HK-2 (cell line): Measurements from ENCODE around the gene CIITA.
"Not testable (repeated sequence)": the region's sequence is repeated elsewhere in the genome, so short reads cannot be mapped to it uniquely, and the experiment has no call there.

Experiments used
- DNase-seq: peaks from one replicate; pipeline ENCODE4 v3.0.0-alpha.2; 2018; ENCODE audit not compliant: unreplicated experiment

CIITA gene

DNA sequence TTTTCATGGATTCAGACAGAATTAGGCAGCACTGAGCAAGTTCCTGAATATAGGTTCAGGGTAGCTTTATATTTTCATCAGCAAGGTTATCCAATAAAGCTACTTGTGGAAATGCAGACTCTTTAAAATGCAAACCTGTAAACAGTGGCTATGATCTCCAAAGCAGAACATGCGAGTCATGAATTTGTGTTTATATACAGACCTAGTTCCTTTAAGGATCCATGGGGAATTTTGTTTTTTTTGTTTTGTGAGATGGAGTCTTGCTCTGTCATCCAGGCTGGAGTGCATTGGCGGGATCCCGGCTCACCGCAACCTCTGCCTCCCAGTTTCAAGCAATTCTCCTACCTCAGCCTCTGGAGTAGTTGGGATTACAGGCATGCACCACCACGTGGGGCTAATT is 82.2 kb downstream of the CIITA start:
- DNase-seq = no peak

DNA sequence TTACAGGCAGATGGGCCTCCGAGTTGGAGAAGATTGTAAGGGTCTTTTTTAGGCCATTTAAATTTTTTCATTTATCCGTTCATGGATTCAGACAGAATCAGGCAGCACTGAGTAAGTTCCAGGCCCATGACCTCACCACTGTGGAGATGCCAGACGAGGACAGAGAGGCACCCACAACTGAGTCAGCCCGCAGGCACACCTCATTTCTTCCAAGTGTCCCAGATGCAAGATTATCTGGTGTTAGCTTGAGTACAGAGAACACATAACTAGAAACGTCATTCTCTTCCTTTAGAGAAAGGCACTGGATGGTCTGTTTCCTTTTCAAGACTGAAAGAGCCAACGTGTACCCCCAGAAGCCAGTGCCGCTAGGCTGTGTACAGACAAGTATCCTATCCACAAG is 84.2 kb downstream of the CIITA start:
- peak; percentile 39 for DNase-seq

DNA sequence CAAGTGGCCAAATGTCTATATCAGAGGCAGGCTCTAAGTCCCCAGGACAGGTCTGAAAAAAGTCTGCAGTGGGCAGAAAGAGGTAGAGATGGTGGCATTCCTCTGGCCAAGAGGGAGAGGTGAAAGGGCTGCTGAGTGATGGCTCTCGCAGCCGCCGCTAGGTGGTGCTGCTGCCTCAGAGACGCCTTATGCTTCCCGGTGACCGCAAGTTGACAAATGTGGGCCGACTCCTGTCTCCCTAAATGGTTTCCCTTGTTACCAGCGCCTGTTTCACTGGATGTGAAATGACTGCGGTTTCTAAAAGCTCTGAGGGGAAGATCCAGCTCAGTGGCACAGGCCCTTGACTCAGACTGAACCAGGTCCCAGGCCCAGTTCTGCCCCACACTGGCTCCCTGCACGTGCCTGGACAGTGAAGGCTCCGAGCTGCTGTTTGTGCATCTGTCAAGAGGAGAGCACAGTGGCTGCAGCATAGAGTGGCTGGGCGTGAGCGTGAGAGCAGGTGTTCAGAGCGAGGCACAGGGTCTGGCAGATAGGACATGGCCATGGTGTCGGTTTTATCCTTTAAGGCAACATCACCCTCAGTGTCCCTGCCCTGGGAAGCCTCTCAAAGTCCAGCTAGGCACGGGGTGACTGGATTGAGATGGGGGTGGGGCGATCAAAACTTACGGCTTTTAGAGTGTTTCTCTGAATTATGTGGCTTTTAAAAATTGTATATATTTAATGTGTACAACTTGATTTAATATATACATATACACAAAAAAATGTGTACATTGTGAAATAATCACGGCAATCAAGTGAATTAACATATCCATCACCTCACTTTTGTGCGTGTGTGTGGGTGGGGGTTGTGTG is 87.3 kb downstream of the CIITA start:
- peak; percentile 75 for DNase-seq

DNA sequence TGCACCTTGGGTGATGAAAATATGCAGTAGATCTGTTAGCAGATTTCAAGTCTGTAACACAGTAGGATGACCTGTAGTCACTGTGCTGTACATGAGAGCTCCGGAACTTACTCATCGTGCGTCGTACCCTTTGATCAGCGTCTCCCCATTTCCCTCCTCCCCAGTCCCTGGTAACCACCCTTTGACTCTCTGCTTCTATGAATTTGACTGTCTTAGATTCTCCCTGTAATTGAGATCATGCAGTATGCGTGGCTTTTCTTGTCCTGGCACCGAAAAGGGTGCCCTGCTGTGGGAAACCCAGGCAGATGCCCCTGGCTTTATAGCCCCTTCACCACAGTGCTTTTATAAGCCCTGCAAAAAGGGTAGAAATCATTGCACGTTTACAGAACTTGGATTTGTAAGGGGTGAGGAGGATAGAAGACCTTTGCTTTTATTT is 87.9 kb downstream of the CIITA start:
- DNase-seq = no peak

DNA sequence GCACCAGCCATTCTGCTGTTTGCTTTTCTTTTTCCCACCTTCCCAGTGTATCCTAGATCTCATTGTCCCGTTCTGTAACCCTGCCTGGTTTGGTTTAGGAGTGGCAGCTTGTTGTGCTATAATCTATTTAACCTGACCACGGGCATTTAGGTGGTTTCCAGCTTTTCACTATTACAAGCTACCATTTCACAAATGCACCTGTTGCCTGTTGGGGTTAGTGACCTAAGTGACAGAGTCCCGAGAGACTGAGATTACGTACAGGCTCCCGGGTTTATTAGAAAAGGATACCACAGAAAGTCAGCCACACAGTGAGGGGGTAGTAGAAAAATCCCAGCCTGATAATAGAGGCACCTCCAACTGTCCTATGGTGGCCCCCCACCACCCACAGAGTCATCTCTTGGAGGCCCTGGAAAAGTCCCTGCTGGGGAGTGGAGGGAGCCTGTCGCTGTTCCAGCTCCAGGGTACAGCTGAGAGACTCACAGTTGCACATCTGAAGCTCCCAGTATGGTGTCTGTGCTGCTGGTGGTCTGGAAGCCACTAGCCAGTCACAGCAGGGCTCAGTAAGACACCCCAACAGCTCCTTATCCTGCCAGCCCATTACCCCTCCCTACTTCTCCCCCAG is 88.5 kb downstream of the CIITA start:
- no peak for DNase-seq

DNA sequence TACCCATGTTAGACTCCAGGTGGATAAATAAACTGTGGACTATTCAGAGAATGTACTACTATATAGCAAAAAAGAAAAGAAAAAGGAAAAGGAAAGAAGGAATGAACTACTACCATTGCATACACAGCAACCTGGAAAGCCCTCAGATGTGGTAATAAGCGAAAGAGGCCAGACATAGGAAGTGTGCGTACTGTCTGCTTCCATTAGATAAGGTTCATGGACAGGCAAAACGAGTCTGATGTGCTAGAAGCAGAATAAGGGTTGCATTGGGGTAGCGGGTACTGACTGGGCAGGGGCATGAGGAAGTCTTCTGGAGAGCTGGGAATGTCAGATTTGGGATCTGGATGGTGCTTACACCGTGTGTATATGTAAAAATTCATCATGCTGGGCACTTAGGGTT is 89.1 kb downstream of the CIITA start:
- no peak for DNase-seq

DNA sequence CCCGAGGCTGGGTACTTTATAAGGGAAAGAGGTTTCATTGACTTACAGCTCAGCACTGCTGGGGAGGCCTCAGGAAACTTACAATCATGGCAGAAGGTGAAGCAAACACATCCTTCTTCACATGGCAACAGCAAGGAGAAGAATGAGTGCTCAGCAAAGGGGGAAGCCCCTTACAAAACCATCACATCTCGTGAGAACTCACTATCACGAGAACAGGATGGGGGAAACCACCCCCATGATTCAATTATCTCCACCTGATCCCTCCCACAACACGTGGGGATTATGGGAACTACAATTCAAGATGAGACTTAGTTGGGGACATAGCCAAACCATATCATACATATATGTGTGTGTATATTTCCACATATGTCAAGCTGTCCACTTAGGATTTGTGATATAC is 89.6 kb downstream of the CIITA start:
- DNase-seq = not testable (repeated sequence)

DNA sequence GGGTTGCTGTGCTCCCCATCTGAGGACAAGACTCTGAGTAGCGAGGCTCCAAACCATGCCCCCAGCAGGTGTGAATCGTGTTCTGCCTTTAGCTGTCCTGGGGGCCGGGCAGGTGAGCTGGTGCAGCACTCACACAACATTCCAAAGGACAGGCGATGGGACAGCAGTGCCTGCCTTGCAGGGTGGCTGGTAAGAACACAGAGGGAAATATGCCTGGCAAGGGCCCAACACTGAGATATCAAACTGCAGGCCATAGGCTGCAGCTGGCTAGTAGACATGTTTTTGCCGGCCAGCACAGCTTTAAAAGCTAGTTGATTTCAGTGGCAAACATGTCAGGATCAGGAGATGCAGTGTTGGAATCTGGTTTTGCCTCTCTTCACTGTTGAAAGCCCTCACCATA is 91.0 kb downstream of the CIITA start:
- DNase-seq = no peak

DNA sequence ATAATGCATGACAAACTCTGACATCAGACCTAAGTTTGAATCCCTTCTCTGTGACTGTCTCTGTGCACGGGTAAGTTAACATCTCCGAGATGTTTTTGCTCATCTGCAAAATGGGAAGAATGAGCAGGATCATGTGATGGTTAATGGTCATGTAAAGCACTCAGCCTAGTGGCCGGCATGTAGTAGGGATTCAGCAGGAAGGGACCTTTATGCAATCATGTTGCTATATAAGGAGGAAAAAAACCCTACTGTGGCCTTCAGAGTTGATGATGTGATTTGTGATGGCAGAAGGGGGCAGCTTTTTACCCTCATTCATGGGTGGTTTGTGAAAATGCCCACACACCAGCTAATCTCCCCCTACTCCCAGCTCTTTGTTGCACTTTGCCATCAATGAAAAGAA is 91.5 kb downstream of the CIITA start:
- no peak for DNase-seq

DNA sequence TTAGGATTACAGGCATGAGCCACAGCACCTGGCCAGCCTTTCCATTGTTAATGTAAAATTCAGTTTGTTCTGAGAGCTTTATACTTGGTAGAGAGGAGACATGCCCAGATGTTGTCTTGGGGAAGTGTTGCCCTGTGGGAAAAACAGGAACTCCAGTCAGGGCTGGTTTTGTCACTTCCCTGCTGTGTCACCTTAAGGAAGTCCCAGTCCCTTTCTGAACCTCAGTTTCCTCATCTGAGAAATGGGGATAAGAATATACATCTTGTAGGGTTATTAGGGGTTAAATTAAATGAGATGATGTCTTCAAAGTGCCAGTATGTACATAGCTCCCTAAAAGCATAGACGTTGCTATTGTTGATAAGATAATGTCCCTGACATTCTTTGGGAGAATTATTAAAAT is 92.6 kb downstream of the CIITA start:
- no peak for DNase-seq

DNA sequence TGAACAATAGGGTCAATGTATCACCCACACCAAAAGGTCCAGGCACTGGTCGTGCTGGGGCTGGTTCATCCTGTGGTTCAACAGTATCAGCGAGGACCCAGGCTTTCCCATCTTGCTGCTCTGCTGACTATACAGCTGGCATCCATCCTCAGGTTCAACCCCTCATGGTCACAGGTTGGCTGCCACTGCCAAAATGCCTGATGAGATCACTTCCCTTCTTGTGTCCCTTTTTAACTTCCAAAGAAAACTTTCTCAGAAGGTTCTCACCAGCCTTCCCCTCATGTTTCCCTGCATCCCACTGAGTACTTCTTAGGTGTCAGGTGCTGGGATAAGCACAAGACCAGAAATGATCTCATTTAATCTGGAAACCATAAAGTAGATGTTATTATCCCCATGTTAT is 93.1 kb downstream of the CIITA start:
- DNase-seq = no peak

DNA sequence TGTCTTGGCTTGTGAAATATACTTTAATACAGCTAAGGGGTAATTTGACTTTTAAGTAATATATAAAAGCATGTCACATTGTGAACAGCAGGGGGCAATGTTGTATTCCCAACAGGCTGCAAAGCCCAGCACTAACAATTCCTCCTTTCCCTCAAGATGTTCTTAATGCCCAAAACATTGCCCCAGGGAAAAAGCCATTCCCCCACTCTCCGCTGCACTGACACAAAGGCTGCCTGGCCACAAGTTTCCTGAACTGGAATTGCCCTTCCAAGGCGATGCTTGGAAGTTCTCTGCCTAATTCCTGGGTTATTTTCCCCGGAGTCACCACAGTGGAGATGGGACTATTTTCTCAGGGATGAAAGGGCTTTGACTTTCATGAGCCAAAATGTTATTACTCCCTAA is 94.6 kb downstream of the CIITA start:
- DNase-seq = no peak

DNA sequence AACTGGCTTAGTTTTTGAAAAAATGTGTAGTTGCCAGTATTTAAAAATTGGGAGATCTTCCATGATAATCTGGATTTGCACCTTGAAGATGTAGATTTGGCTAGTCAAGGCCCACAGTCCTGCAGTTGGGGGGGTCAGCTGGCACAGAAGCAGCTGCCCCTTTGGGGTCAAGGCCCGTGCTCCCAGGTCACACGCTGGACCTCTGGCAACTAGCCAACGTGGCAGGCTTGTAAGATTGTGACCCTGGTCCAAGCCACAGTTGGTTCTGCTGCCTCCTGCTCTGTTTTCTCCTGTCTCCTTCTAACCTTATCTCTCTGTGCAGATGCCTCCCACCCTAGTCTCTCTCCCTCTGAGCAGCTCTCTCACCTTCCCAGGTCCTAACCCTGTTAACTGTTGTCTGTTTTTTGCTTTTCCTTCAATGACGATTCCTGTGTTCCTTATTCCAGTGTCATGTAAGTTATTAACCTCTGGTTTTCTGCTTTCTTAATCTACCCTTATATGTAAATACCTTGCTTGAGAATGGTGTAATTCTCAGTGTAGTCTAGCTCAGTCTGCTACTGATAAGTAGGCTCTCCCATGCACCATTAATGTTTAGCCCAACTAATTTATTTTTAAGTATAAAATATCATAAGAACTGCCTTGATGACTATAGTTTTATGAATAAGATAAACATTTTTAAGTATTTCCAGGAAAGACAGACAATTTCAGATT is 95.3 kb downstream of the CIITA start:
- no peak for DNase-seq

DNA sequence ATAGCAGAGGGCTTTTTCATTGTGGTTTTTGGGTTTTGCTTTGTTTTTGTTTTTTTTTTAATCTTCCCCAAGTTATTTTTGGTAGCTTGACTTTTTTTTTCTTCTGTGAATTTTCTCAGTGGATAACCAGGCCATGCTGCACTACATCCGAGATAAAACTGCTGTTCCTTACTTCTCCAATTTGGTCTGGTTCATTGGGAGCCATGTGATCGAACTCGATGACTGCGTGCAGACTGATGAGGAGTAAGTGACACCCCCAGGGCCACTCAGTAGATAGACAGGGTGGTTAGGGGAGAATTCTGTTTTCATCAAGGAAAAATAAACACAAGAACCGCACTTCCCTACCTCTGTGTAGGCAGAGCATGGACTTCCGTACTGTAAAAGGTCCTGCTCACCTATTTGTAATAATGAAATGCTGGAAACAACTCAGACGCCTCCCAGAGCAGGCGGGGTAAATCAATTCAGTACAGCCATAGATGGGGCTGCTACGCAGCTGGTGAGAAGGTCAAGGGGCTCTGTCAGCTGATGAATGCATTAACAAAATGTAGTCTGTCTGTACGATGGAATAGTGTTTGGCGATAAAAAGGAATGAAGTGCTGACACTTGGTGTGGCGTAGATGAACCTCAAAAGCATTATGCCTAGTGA is 95.9 kb downstream of the CIITA start:
- no peak for DNase-seq

DNA sequence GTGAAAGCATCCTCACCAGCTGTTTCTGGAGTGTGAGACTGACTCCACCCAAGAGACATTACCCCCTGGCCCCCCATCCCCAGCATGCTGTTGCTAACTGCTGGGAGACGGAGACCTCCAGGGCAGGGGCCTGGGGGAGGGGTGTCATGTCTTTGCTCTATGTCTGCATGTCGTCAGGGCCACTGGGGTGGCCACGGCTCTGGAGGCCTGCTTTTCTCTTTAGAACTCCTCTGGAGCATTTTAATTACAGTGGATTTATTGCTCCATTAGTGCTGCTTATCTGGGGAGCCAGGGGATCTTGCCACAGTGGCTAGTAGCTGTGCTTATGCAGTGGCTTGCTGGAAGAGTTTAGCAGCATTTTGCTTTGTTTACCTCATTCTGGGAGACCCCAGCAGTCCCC is 99.6 kb downstream of the CIITA start:
- DNase-seq = no peak

DNA sequence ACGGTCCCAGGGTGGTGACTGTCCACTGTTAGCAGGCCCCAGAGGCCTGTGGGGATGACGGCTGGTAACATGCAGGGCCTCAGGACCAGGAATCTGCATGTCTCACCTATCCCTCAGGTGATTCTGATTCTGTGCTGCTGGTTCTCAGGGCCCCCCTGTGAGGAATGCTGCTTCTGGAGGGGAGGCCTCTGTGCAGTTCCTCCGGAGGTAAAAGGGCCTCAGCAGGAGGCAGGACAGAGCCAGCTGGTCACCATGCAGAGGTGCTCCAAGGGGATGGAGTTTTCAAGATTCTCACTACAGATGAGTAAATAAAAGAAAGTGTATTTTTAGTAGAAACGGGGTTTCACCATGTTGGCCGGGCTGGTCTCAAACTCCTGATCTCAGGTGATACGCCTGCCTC is 101.1 kb downstream of the CIITA start:
- no peak for DNase-seq

DNA sequence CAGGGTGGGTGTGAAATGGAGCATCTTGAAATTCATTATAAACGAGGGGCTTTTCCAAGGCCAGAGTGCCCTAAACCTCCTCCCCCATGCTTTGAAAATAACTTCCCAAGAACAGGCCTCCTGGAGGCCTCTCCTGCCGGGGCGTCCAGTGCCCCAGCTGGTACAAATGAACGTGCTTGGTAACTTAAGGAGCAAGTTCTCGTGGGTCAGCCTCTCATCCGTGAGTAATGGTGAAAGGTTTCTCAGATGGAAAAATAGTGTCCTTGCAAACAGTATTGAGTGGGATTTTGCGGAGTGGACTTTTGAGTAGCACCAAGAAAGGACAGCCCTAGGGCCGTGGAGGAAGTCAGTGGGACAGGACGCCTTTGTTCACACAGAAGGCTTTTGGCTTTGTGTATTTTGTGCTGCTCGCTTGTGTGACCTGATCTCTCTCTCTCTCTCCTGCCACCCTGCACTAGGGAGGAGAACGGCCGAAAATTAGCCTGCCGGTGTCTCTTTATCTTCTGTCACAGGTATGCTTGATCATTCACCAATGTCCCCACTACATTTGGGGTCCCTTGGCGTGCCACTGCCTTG is 102.0 kb downstream of the CIITA start:
- DNase-seq = no peak

DNA sequence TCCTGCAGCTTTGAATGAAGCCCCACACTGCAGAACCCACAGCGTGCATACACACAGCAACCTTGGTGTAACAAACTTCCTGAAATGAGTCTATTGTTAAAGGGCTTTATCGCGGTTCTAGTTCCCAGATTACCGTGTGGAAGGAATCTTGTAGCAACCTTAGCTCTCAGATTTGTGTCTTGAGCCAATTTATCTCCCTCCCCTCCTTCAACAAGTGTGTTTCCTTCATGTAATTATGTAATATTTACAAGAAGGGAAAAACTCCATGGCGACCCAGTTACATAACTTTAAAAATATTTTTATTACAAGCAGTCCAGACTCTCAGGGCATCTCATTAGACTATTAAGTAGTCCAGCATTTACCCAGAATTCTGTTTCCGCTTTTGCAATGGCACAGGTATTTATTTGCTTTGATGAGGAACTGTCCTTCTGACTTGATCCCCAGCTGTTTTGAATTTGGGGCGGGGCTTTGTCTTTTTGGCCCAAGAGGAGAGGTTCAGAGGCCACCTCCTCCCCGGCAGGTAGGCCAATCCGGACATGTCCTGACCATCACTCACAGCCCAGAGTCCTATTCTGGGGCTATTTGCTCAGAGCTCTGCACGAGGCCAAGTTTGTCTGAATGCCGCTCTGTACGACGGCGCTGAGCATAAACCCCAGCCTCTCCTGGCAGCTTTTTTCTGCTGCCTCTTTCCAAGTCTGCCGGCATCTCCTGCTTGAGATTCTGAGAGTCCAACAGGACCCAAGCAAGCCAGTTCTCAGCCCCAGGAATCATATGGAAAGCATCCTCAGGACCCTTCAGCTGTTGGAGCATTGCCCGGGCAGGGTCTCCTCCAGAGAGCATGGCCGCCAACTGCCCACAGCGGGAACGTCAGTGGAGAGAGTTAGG is 103.0 kb downstream of the CIITA start:
- DNase-seq = no peak

DNA sequence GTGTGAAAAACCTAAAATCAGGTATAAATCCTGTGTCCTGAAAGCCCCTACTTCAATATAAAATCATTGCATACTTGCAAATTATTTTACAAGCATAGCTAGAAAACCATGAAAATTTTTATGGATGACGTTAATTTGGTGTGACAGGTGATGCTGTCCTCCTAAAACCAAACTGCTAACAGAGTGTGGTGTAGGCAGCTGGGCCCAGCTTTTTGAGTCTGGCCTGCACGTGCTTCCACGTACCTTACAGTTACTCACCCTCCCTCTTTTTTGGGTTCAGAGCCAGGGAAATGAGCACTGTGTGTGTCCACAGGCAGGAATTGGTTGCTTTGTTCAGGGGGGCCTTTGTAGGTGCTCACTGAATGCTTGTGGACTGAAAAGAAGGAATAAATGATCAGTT is 103.8 kb downstream of the CIITA start:
- no peak for DNase-seq

DNA sequence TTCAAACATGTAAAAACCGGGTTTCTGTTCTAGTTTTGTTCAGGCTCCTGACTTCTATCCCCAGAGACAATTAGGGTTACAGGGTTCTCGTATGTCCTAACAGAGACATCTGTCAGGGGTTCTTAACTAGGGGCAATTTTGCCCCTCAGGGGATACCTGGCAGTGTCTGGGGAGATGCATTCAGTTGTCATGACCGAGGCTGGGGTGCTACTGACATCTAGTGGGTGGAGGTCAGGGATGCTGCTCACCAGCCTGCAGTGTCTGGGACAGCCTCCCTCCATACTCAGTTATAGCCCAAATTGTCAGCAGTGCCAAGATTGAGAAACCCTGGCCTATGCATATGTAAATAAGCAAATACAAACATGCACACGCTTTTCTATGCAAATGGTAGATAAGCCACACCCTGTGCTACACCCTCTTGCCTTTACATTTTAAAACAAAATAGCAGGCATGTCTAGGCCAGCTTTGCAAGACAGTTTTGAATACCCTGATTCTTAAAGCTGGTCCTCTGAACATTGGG is 104.8 kb downstream of the CIITA start:
- DNase-seq = no peak
